ENCODE data around the gene DIAPH2. TPM values are rescaled to one million over a fixed set of nuclear protein-coding genes. Genes with fewer than 3 reads are reported as not detected.
A peak's percentile ranks its signal among the peaks of the same experiment; 100 is the strongest.

DIAPH2 gene
- total RNA-seq, 1 experiment from 2014 or later, result 10.9 TPM

DNA sequence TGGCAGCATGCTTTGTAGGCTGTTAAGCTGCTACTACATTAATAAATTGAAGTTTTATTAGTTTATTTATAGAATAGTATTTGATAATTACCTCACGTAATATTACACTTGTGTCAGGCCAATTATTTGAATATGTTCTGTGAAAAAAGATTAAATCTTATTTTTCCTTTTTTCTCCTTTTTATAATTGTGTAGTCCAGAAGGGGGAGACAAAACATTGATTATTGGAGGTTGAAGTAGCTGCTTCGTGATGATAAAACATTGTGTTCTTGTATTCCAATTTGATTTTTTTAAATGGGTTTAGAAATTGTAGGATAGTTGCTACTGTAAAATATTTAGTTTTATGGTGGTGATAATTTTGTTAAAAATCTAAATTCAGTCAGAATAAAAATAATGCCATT is 85.7 kb downstream of the DIAPH2 start:
- BruUV-seq (replicated peaks), result no TSS peak
- Histone ChIP-seq H2AFZ (ENCODE audit: low read depth, low read length, poor library complexity, severe bottlenecking) (no peak overlapping the region), H3K36me3 (ENCODE audit: control insufficient read depth in 1 of 2, insufficient read depth in 2 of 2, low read length in 2 of 2) (no peaks in the 10 kb centered on the region), H3K27ac (ENCODE audit: low read depth, low read length) (no peak overlapping the region), H3K4me2 (ENCODE audit: low read length) (no peak overlapping the region), H3K4me1 (ENCODE audit: control insufficient read depth in 1 of 2, insufficient read depth in 2 of 2, low read length in 2 of 2) (no peaks in the 10 kb centered on the region), H3K4me3 (replicated peaks in 1 of 2; ENCODE audit: low read depth in 1 of 2, low read length in 2 of 2) (no peak overlapping the region), H3K9ac (ENCODE audit: low read length) (no peak overlapping the region), H4K20me1 (ENCODE audit: insufficient read depth) (no peaks in the 10 kb centered on the region), H3K9me2 (ENCODE audit: insufficient read depth) (no peaks in the 10 kb centered on the region), H3K9me3 (ENCODE audit: control insufficient read depth in 1 of 2, insufficient read depth in 1 of 2, low read depth in 1 of 2, low read length in 2 of 2) (no peaks in the 10 kb centered on the region), H3K27me3 (ENCODE audit: insufficient read depth, low read length) (no peaks in the 10 kb centered on the region), H3K79me2 (ENCODE audit: insufficient read depth, low read length) (no peaks in the 10 kb centered on the region)
- ChIA-PET CTCF (interaction anchor here (0.9 to 1.2 kb wide), 4 partner anchors 12 to 973 kb away, joined by 3 to 5 read pairs (median 3); no protein-coding TSS in a partner anchor), POLR2A (no interaction called here), RAD21 (ENCODE audit: low non-redundant PET in 1 of 2, low total read pairs in 2 of 2, uncharacterized antibody in 2 of 2, unreplicated experiment in 2 of 2) (no interaction called here)
- intact Hi-C loops (cut with micrococcal nuclease), result loop anchor here (10.0 kb wide), 1 partner anchor 914 kb away; no protein-coding TSS in a partner anchor
- DNase-seq (ENCODE audit: low read depth, low spot score), result no peak
- TF ChIP-seq RAD21 (IDR thresholded peaks at IDR 0.05; ENCODE audit: low read depth) (peak; percentile 54), ZNF274 (IDR thresholded peaks at IDR 0.05; ENCODE audit: low read depth, low read length) (no peak)
- TF ChIP-seq, protein P1, sequence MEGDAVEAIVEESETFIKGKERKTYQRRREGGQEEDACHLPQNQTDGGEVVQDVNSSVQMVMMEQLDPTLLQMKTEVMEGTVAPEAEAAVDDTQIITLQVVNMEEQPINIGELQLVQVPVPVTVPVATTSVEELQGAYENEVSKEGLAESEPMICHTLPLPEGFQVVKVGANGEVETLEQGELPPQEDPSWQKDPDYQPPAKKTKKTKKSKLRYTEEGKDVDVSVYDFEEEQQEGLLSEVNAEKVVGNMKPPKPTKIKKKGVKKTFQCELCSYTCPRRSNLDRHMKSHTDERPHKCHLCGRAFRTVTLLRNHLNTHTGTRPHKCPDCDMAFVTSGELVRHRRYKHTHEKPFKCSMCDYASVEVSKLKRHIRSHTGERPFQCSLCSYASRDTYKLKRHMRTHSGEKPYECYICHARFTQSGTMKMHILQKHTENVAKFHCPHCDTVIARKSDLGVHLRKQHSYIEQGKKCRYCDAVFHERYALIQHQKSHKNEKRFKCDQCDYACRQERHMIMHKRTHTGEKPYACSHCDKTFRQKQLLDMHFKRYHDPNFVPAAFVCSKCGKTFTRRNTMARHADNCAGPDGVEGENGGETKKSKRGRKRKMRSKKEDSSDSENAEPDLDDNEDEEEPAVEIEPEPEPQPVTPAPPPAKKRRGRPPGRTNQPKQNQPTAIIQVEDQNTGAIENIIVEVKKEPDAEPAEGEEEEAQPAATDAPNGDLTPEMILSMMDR (IDR thresholded peaks at IDR 0.05 in 2 of 3, conservative IDR thresholded peaks at IDR 0.05 in 1 of 3; ENCODE audit: borderline replicate concordance in 1 of 3, insufficient read depth in 1 of 3, low read depth in 2 of 3, low read length in 2 of 3), result peak; percentile 6 to 46 (median 8); a peak in 3 of 6 replicates
- no peak for ATAC-seq

DNA sequence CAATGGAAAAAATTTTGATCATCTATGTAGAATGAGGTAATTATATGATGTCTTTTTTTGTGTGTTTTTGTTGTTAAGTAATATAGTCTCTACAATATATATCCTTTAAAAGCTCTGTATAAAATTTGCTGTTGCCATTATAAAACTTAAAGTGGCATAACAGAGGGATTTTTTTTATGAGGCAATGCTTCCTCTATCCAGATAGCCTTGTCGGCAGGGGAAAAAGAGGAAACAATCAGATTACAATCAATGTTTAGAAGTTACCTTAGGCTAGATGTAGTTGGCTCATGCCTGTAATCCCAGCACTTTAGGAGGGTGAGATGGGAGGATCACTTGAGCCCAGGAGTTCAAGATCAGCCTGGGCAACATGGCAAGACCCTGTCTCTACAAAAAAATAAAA is 86.8 kb downstream of the DIAPH2 start:
- Histone ChIP-seq H3K9ac (ENCODE audit: low read length) (no peak overlapping the region), H3K36me3 (ENCODE audit: control insufficient read depth in 1 of 2, insufficient read depth in 2 of 2, low read length in 2 of 2) (no peaks in the 10 kb centered on the region), H3K27me3 (ENCODE audit: insufficient read depth, low read length) (no peaks in the 10 kb centered on the region), H3K27ac (ENCODE audit: low read depth, low read length) (no peak overlapping the region), H3K4me1 (ENCODE audit: control insufficient read depth in 1 of 2, insufficient read depth in 2 of 2, low read length in 2 of 2) (no peaks in the 10 kb centered on the region), H2AFZ (ENCODE audit: low read depth, low read length, poor library complexity, severe bottlenecking) (no peak overlapping the region), H3K4me2 (ENCODE audit: low read length) (no peak overlapping the region), H3K79me2 (ENCODE audit: insufficient read depth, low read length) (no peaks in the 10 kb centered on the region), H4K20me1 (ENCODE audit: insufficient read depth) (no peaks in the 10 kb centered on the region), H3K4me3 (replicated peaks in 1 of 2; ENCODE audit: low read depth in 1 of 2, low read length in 2 of 2) (no peak overlapping the region), H3K9me3 (ENCODE audit: control insufficient read depth in 1 of 2, insufficient read depth in 1 of 2, low read depth in 1 of 2, low read length in 2 of 2) (no peaks in the 10 kb centered on the region), H3K9me2 (ENCODE audit: insufficient read depth) (no peaks in the 10 kb centered on the region)
- DNase-seq (ENCODE audit: low read depth, low spot score), result no peak
- no peak for ATAC-seq
- ChIA-PET RAD21 (ENCODE audit: low non-redundant PET in 1 of 2, low total read pairs in 2 of 2, uncharacterized antibody in 2 of 2, unreplicated experiment in 2 of 2) (no interaction called here), POLR2A (no interaction called here), CTCF (no interaction called here)
- no TSS peak for BruUV-seq (replicated peaks)
- TF ChIP-seq CEBPB (IDR thresholded peaks at IDR 0.05; ENCODE audit: low read depth) (no peak), POLR2AphosphoS5 (IDR thresholded peaks at IDR 0.05; ENCODE audit: low read depth, low read length) (no peak), ELF1 (IDR thresholded peaks at IDR 0.05; ENCODE audit: borderline replicate concordance, low read depth) (no peak)
- TF ChIP-seq, protein P2, sequence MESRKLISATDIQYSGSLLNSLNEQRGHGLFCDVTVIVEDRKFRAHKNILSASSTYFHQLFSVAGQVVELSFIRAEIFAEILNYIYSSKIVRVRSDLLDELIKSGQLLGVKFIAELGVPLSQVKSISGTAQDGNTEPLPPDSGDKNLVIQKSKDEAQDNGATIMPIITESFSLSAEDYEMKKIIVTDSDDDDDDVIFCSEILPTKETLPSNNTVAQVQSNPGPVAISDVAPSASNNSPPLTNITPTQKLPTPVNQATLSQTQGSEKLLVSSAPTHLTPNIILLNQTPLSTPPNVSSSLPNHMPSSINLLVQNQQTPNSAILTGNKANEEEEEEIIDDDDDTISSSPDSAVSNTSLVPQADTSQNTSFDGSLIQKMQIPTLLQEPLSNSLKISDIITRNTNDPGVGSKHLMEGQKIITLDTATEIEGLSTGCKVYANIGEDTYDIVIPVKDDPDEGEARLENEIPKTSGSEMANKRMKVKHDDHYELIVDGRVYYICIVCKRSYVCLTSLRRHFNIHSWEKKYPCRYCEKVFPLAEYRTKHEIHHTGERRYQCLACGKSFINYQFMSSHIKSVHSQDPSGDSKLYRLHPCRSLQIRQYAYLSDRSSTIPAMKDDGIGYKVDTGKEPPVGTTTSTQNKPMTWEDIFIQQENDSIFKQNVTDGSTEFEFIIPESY (IDR thresholded peaks at IDR 0.05; ENCODE audit: extremely low read depth, insufficient replicate concordance, low read length), result no peak
- intact Hi-C loops (cut with micrococcal nuclease), result loop anchor here (10.0 kb wide), 1 partner anchor 913 kb away; no protein-coding TSS in a partner anchor

Data from HCT116 (cell line).